ENCODE data around the gene PGGHG. TPM values are rescaled to one million over a fixed set of nuclear protein-coding genes. Genes with fewer than 3 reads are reported as not detected.

The PGGHG gene
- polyA plus RNA-seq, 1 donor from 2014 or later, result 2.1 TPM

GRCh38 chr11:283405-284104 is 5.4 kb upstream of the PGGHG start:
- Histone ChIP-seq H3F3A (ENCODE audit: insufficient read depth, low read length, poor library complexity, severe bottlenecking) (no peaks in the 10 kb centered on the region), H3K4me2 (ENCODE audit: low read length) (no peak overlapping the region), H4K20me1 (ENCODE audit: insufficient read depth) (no peaks in the 10 kb centered on the region), H3K36me3 (ENCODE audit: insufficient read depth, low read length) (no peaks in the 10 kb centered on the region), H2AFZ (ENCODE audit: low read depth, low read length) (no peak overlapping the region), H3K27me3 (ENCODE audit: insufficient read depth, low read depth, low read length) (peaks cover 17% of the 10 kb centered on the region), H3K9me2 (ENCODE audit: insufficient read depth, low read length) (no peaks in the 10 kb centered on the region), H3K79me2 (replicated peaks; ENCODE audit: insufficient read depth, low read length) (no peaks in the 10 kb centered on the region), H3K9ac (ENCODE audit: low read length) (no peak overlapping the region), H3K27ac (ENCODE audit: low read length) (no peak overlapping the region), H3K9me3 (ENCODE audit: low read length) (no peaks in the 10 kb centered on the region), H3K4me3 (ENCODE audit: low read length) (no peak overlapping the region)
- TF ChIP-seq EP300 (conservative IDR thresholded peaks at IDR 0.05; ENCODE audit: poor library complexity, severe bottlenecking), result no peak

DNA sequence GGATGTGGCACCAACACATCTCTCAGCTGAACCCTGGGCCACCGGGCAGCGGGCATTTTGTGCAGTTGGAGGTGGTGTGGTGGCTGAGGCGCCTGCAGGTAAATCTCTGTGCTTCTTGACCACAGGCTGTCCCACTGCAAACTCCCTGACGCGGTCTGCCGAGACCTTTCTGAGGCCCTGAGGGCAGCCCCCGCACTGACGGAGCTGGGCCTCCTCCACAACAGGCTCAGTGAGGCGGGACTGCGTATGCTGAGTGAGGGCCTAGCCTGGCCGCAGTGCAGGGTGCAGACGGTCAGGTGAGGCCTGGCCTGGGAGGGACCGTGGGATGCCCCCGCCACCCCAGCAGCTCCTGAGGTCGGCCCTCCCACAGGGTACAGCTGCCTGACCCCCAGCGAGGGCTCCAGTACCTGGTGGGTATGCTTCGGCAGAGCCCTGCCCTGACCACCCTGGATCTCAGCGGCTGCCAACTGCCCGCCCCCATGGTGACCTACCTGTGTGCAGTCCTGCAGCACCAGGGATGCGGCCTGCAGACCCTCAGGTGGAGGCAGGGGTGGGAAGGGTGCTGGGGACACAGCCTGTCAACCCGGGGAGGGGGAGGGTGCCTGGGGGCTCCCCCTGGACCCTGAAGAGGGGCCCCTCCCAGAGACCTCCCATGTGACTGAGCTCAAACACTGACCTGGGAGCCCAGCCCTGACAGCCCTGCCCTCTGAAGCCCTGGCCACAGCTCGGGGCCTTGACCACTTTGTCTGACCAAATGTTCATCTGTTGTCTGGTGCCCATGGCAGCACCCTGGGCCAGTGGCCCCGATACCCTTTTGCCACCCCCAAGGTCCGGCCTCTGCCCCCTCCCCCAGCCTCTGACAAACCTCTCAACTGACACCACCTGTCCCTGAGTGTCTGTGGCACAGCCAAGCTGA is 4.6 kb upstream of the PGGHG start:
- Histone ChIP-seq H3F3A (ENCODE audit: insufficient read depth, low read length, poor library complexity, severe bottlenecking) (no peaks in the 10 kb centered on the region), H3K9me2 (ENCODE audit: insufficient read depth, low read length) (no peaks in the 10 kb centered on the region), H3K27ac (ENCODE audit: low read length) (no peak overlapping the region), H2AFZ (ENCODE audit: low read depth, low read length) (no peak overlapping the region), H3K27me3 (ENCODE audit: insufficient read depth, low read depth, low read length) (peaks cover 19% of the 10 kb centered on the region), H3K9ac (ENCODE audit: low read length) (no peak overlapping the region), H4K20me1 (ENCODE audit: insufficient read depth) (no peaks in the 10 kb centered on the region), H3K4me3 (ENCODE audit: low read length) (no peak overlapping the region), H3K4me2 (ENCODE audit: low read length) (no peak overlapping the region), H3K36me3 (ENCODE audit: insufficient read depth, low read length) (no peaks in the 10 kb centered on the region), H3K9me3 (ENCODE audit: low read length) (no peaks in the 10 kb centered on the region), H3K79me2 (replicated peaks; ENCODE audit: insufficient read depth, low read length) (no peaks in the 10 kb centered on the region)
- no peak for TF ChIP-seq TAF1 (IDR thresholded peaks at IDR 0.05; ENCODE audit: low read depth)
- TF ChIP-seq POLR2AphosphoS5 (IDR thresholded peaks at IDR 0.05), result no peak
- TF ChIP-seq MXI1 (conservative IDR thresholded peaks at IDR 0.05; ENCODE audit: poor library complexity, severe bottlenecking), result no peak
- TF ChIP-seq EP300 (conservative IDR thresholded peaks at IDR 0.05; ENCODE audit: poor library complexity, severe bottlenecking), result no peak
- no peak for TF ChIP-seq CTCF (IDR thresholded peaks at IDR 0.05; ENCODE audit: poor library complexity, severe bottlenecking)
- TF ChIP-seq, protein P1, sequence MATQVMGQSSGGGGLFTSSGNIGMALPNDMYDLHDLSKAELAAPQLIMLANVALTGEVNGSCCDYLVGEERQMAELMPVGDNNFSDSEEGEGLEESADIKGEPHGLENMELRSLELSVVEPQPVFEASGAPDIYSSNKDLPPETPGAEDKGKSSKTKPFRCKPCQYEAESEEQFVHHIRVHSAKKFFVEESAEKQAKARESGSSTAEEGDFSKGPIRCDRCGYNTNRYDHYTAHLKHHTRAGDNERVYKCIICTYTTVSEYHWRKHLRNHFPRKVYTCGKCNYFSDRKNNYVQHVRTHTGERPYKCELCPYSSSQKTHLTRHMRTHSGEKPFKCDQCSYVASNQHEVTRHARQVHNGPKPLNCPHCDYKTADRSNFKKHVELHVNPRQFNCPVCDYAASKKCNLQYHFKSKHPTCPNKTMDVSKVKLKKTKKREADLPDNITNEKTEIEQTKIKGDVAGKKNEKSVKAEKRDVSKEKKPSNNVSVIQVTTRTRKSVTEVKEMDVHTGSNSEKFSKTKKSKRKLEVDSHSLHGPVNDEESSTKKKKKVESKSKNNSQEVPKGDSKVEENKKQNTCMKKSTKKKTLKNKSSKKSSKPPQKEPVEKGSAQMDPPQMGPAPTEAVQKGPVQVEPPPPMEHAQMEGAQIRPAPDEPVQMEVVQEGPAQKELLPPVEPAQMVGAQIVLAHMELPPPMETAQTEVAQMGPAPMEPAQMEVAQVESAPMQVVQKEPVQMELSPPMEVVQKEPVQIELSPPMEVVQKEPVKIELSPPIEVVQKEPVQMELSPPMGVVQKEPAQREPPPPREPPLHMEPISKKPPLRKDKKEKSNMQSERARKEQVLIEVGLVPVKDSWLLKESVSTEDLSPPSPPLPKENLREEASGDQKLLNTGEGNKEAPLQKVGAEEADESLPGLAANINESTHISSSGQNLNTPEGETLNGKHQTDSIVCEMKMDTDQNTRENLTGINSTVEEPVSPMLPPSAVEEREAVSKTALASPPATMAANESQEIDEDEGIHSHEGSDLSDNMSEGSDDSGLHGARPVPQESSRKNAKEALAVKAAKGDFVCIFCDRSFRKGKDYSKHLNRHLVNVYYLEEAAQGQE (IDR thresholded peaks at IDR 0.05; ENCODE audit: borderline replicate concordance), result no peak
- TF ChIP-seq SMC3 (conservative IDR thresholded peaks at IDR 0.05; ENCODE audit: poor library complexity), result no peak
- TF ChIP-seq EZH2 (IDR thresholded peaks at IDR 0.05; ENCODE audit: borderline replicate concordance, insufficient read depth, low read length, poor library complexity, severe bottlenecking), result no peak
- no peak for TF ChIP-seq RAD21 (conservative IDR thresholded peaks at IDR 0.05)

Data from neural cell (in vitro differentiated cells).